CD4-positive, alpha-beta T cell treated with Interleukin-15 for 4 hours (primary cell): Measurements from ENCODE around the gene AMIGO1.

Experiments used
- DNase-seq: peaks from one replicate; pipeline ENCODE4 v3.0.0-alpha.2; 2020; ENCODE audit warnings: low spot score

AMIGO1 gene

GRCh38 chr1:109509176-109510134, at the start of gene AMIGO1:
TSS of gene AMIGO1 (minus strand) at chr1:109509727. CDS start at chr1:109508912, 815 bp downstream.
- peak; percentile 44 for DNase-seq

- no peak for DNase-seq
Observed at GRCh38 chr1:109557520-109557919, 48.0 kb upstream of the AMIGO1 start.

GRCh38 chr1:109556563-109556962, 47.0 kb upstream of the AMIGO1 start:
- no peak for DNase-seq

GRCh38 chr1:109548321-109549267, 39.1 kb upstream of the AMIGO1 start, which contains the start of gene GNAI3:
TSS of gene GNAI3 (plus strand) at chr1:109548615. CDS start at chr1:109548721, 106 bp downstream.
- peak; percentile 95 for DNase-seq

GRCh38 chr1:109547463-109548320, 38.2 kb upstream of the AMIGO1 start:
- no peak for DNase-seq

- DNase-seq, result peak; percentile 89
Observed at GRCh38 chr1:109546311-109547109, 37.0 kb upstream of the AMIGO1 start.

GRCh38 chr1:109543988-109544735, 34.6 kb upstream of the AMIGO1 start:
- DNase-seq, result no peak

- DNase-seq, result no peak
Observed at GRCh38 chr1:109543283-109543987, 33.9 kb upstream of the AMIGO1 start.

- no peak for DNase-seq
Observed at GRCh38 chr1:109542657-109543056, 33.1 kb upstream of the AMIGO1 start.

- no peak for DNase-seq
Observed at GRCh38 chr1:109541102-109541501, 31.6 kb upstream of the AMIGO1 start.

GRCh38 chr1:109539676-109540075, 30.1 kb upstream of the AMIGO1 start, which contains the start of gene GPR61:
TSS of gene GPR61 (plus strand) at chr1:109539872. CDS start at chr1:109543023, 3,151 bp downstream.
- DNase-seq, result no peak

- no peak for DNase-seq
Observed at GRCh38 chr1:109538827-109539555, 29.5 kb upstream of the AMIGO1 start.

- DNase-seq, result no peak
Observed at GRCh38 chr1:109537450-109538178, 28.1 kb upstream of the AMIGO1 start.

- DNase-seq, result no peak
Observed at GRCh38 chr1:109535971-109536491, 26.5 kb upstream of the AMIGO1 start.

- DNase-seq, result no peak
Observed at GRCh38 chr1:109535481-109535880, 26.0 kb upstream of the AMIGO1 start.

- no peak for DNase-seq
Observed at GRCh38 chr1:109534307-109534858, 24.9 kb upstream of the AMIGO1 start.
